Skin of body (tissue), 2 donors: ENCODE results near the gene LNPEP. TPM values are rescaled to one million over a fixed set of nuclear protein-coding genes. Genes with fewer than 3 reads are reported as not detected.

Source experiments
- DNase-seq: peaks from one replicate; lab custom pipeline; 2025; lab: John Stamatoyannopoulos, UW
- total RNA-seq: library from RNA; depleted of rRNA; stranded (reverse); fragments of >200 nt; gene quantifications from one replicate; pipeline ENCODE4 v1.2.3, GENCODE V29; 2014

Gene LNPEP
- total RNA-seq, 1 donor from 2014 or later, result 63.6 TPM

GRCh38 chr5:96999856-97000255, 64.0 kb downstream of the LNPEP start:
- DNase-seq, result no peak

GRCh38 chr5:97000391-97000790, 64.5 kb downstream of the LNPEP start:
- no peak for DNase-seq

GRCh38 chr5:97002983-97003382, 67.1 kb downstream of the LNPEP start:
- DNase-seq, result no peak

GRCh38 chr5:97004423-97005060, 68.7 kb downstream of the LNPEP start:
- DNase-seq, result no peak

- no peak for DNase-seq
Measured at GRCh38 chr5:97006454-97007060, 70.7 kb downstream of the LNPEP start.

- peak; percentile 40 for DNase-seq
Measured at GRCh38 chr5:97009212-97009898, 73.5 kb downstream of the LNPEP start.

- no peak for DNase-seq
Measured at GRCh38 chr5:97009921-97010320, 74.0 kb downstream of the LNPEP start.

- DNase-seq, result no peak
Measured at GRCh38 chr5:97010606-97011005, 74.7 kb downstream of the LNPEP start.

- no peak for DNase-seq
Measured at GRCh38 chr5:97011567-97011966, 75.7 kb downstream of the LNPEP start.

GRCh38 chr5:97019435-97020117, 83.7 kb downstream of the LNPEP start:
- no peak for DNase-seq

GRCh38 chr5:97021416-97021815, 85.5 kb downstream of the LNPEP start:
- DNase-seq, result no peak

GRCh38 chr5:97022898-97023297, 87.0 kb downstream of the LNPEP start:
- no peak for DNase-seq

- DNase-seq, result no peak
Measured at GRCh38 chr5:97026721-97027120, 90.8 kb downstream of the LNPEP start.

GRCh38 chr5:97037819-97038218, 101.9 kb downstream of the LNPEP start:
- no peak for DNase-seq

GRCh38 chr5:97041239-97041638, 105.4 kb downstream of the LNPEP start:
- no peak for DNase-seq

- no peak for DNase-seq
Measured at GRCh38 chr5:97042996-97043395, 107.1 kb downstream of the LNPEP start.

GRCh38 chr5:97043511-97043910, 107.6 kb downstream of the LNPEP start:
- no peak for DNase-seq

GRCh38 chr5:97044052-97044451, 108.2 kb downstream of the LNPEP start:
- no peak for DNase-seq

- no peak for DNase-seq
Measured at GRCh38 chr5:97046270-97046982, 110.5 kb downstream of the LNPEP start.

- no peak for DNase-seq
Measured at GRCh38 chr5:97047076-97047475, 111.2 kb downstream of the LNPEP start.

- DNase-seq, result no peak
Measured at GRCh38 chr5:97049175-97049574, 113.3 kb downstream of the LNPEP start.

- DNase-seq, result no peak
Measured at GRCh38 chr5:97056263-97056662, 120.4 kb downstream of the LNPEP start.
